ENCODE measurements around the gene DYSF.

DNA sequence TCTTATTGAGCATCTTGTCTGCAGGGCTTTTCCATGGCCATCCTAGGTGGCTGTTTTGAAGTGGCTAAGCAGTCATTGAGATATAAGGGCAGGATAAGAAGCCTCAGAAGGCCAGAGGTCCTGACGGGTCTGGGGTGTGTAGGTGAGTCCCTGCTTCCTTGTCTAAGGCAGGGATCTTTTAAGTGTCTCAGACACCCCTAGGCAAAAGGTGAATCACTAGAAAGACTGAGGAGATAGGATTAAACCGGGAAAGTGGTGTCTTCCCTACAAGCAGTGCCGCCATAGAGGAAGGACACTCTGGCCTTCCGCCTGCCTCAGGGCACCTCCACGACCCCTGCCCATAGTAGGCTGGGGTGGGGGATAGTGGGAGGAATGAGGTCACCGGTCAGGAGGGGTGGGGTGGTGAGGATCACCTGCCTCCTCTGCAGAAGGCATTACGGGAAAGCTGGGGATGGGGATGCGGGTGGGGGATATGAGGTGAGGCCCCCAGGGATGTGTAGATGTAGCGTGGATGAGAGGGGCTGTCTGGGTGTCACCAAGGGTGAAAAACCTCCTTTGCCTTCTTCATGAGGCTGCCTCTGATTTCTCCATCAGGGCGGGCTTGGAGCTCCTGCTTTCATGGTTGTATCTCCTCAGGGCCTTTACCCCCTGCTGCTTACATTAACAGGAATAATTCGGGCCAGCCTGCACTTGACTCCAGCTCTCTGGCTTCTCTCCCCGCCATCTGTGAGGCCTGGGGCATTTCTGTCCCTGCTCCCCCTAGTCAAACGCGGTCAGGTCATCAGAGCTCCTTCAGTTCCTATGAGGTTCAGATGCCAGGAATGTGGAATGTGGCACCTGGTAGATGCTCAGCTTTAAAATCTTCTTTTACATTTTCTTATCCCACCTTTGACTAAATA is 244.0 kb downstream of the DYSF start:
- TF ChIP-seq, protein P1, sequence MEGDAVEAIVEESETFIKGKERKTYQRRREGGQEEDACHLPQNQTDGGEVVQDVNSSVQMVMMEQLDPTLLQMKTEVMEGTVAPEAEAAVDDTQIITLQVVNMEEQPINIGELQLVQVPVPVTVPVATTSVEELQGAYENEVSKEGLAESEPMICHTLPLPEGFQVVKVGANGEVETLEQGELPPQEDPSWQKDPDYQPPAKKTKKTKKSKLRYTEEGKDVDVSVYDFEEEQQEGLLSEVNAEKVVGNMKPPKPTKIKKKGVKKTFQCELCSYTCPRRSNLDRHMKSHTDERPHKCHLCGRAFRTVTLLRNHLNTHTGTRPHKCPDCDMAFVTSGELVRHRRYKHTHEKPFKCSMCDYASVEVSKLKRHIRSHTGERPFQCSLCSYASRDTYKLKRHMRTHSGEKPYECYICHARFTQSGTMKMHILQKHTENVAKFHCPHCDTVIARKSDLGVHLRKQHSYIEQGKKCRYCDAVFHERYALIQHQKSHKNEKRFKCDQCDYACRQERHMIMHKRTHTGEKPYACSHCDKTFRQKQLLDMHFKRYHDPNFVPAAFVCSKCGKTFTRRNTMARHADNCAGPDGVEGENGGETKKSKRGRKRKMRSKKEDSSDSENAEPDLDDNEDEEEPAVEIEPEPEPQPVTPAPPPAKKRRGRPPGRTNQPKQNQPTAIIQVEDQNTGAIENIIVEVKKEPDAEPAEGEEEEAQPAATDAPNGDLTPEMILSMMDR (conservative IDR thresholded peaks at IDR 0.05) = no peak
- TF ChIP-seq ZFX (IDR thresholded peaks at IDR 0.05) = no peak

All from C4-2B (cell line).